CD4-positive, alpha-beta T cell treated with Interleukin-17A for 4 hours (primary cell): ENCODE results near the gene PLK5.

Source experiments
- DNase-seq: peaks from one replicate; pipeline ENCODE4 v3.0.0-alpha.2; 2020; ENCODE audit warnings: mixed read lengths

Gene PLK5

DNA sequence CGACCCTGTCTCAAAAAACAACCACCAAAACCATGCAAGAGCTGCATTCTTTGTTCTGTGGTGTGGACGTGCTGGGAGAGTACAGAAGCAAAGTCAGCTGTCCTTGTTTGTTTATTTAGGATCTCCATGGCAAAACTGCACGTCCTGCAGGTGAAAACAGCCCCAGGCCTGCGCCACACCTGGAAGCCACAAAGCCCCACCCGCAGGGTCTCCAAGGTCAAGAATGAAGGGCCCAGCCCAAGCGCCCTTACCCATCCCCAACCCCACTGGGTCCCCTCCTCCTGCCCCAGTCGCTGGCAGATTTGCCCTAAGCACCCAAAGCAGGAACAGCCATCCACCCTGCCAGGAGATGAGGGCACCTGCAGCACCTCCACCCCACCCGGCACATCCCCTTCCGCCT is 58.3 kb downstream of the PLK5 start:
- DNase-seq: no peak

DNA sequence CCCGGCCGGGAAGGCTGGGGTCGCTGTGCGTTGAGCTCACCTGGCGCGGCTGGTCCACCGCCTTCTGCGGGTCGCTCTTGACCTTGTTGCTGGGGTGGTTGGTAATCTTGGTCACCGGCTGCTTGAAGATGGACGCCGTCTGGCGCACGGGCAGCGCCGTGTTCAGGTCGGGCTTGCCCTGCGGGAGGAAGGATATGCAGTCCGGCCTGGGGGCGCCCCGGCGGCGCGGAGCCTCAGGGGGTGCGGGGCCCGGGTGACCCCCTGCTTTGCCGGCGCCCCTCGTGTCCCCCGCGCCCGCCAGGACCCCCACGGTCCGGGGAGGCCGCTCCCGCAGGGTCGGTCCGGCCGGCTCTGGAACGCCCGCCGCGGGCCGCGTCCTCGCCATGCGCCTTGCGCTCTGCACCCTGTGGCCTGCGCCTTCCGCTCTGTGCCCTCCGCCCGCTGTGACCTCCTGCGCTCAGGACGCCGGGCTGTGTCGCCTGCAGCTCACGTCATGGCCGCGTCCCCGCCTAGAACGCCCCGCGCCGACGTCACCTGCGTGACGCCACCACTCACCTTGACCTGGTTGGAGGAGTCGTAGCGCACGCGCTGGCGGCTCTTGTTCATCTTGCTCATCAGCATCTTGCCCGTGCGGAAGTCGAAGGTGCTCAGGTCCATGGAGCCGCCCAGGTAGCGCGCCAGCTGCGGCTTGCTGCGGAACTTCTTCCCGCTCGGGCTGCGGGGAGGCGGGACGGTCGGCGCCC is 60.8 kb downstream of the PLK5 start:
- DNase-seq: no peak

DNA sequence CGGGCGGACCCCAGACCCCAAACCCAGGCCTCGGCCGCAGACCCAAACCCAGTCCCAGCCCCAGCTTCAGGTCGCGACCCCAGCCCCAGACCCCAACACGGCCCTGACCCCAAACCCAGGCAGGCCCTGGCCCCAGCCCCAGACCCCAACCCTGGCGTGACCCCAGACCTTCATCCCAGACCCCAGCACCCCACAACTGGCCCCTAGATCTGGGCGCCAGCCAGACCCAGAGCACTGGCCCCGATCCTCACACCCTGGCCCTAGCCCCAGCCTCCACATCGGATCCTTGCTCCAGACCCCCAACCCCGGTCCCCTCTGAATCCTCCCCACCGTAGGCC is 61.3 kb downstream of the PLK5 start:
- no peak for DNase-seq
